GM12878 (cell line): ENCODE data around the gene SRSF1.

Experiments used
- CTCF ChIP-seq, 3 experiments: IDR thresholded peaks in 2 of 3; conservative IDR thresholded peaks in 1 of 3; 2 replicates each; pipeline ENCODE4 v1.5.1; 2011; ENCODE audit warnings: low read depth in 3 of 3, low read length in 3 of 3, mild to moderate bottlenecking in 3 of 3, control low read depth in 2 of 3, moderate library complexity in 2 of 3, inconsistent platforms in 1 of 3, mixed read lengths in 1 of 3; ENCODE audit not compliant: control insufficient read depth in 2 of 3, insufficient read depth in 1 of 3; ENCODE audit errors: extremely low read depth in 1 of 3
- MYC ChIP-seq: IDR thresholded peaks from 2 replicates; pipeline ENCODE4 v1.6.1; 2011; ENCODE audit warnings: mild to moderate bottlenecking, low read length, moderate library complexity, inconsistent platforms; ENCODE audit not compliant: insufficient read depth, insufficient replicate concordance, insufficient read length, severe bottlenecking
- NFYB ChIP-seq: IDR thresholded peaks from 2 replicates; pipeline ENCODE4 v1.6.1; 2011; ENCODE audit warnings: low read depth, mild to moderate bottlenecking, low read length, improper control_type of control experiment, moderate library complexity; ENCODE audit not compliant: insufficient read depth
- SMAD5 ChIP-seq: IDR thresholded peaks from 2 replicates; pipeline ENCODE4 v1.6.1; 2016; ENCODE audit warnings: antibody characterized with exemption, low read depth

GRCh38 chr17:58019521-58019920 is 12.5 kb upstream of the SRSF1 start:
- TF ChIP-seq SMAD5: no peak
- TF ChIP-seq MYC: no peak
- TF ChIP-seq CTCF (IDR thresholded peaks at IDR 0.05 in 2 of 3, conservative IDR thresholded peaks at IDR 0.05 in 1 of 3; ENCODE audit: control insufficient read depth in 2 of 3, extremely low read depth in 1 of 3, insufficient read depth in 1 of 3, low read depth in 3 of 3, low read length in 3 of 3): no peak
- no peak for TF ChIP-seq NFYB
